ENCODE results near the gene ASB10. TPM values are rescaled to one million over a fixed set of nuclear protein-coding genes. Genes with fewer than 3 reads are reported as not detected.

The ASB10 gene, protein sequence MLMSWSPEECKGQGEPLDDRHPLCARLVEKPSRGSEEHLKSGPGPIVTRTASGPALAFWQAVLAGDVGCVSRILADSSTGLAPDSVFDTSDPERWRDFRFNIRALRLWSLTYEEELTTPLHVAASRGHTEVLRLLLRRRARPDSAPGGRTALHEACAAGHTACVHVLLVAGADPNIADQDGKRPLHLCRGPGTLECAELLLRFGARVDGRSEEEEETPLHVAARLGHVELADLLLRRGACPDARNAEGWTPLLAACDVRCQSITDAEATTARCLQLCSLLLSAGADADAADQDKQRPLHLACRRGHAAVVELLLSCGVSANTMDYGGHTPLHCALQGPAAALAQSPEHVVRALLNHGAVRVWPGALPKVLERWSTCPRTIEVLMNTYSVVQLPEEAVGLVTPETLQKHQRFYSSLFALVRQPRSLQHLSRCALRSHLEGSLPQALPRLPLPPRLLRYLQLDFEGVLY
- not detected in 2 replicates for polyA plus RNA-seq (2011; rRNA removed)
- not detected in 2 replicates for polyA minus RNA-seq (2011; rRNA and poly(A)+ RNA removed)

DNA sequence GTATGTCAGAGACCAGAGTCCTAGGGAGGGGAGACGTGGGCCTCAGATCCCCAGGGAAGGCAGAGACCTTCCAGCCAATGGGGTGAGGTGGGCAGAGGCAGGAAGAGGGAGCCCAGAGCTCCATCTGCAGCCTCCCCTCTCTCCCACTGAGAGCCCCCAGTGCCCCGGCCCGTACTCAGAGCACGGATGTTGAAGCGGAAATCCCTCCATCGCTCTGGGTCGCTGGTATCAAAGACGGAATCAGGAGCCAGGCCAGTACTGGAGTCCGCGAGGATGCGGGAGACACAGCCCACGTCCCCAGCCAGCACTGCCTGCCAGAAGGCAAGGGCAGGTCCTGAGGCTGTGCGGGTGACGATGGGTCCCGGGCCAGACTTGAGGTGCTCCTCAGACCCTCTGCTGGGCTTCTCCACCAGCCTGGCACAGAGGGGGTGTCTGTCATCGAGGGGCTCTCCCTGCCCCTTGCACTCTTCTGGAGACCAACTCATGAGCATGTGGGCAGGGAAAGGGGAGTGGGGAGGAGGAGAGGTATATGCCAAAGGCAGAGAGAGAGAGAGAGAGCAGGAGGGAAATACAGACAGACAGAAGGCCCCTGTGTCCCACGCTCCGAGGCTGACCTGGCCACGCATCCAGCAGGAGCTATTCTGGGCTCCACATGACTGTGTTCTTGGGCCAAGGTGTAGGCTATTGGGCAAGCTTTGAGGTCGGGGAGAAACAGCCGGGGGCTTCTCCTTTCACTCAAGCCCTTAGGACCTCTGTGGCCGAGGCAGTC, at the start of gene ASB10:
Gene ASB10, minus strand, starts transcription at position 611 of the 769 bp plus-strand sequence. Its CDS starts 120 bp downstream, at position 491.
- H3K27me3 ChIP-seq (ENCODE audit: control insufficient read depth, insufficient read depth, low read length): peaks cover 20% of the 10 kb centered on the region
- CTCF ChIA-PET: interaction anchor here (1.4 kb wide), 1 partner anchor 17 kb away, joined by 4 read pairs; no protein-coding TSS in a partner anchor
- POLR2A ChIA-PET: no interaction called here

DNA sequence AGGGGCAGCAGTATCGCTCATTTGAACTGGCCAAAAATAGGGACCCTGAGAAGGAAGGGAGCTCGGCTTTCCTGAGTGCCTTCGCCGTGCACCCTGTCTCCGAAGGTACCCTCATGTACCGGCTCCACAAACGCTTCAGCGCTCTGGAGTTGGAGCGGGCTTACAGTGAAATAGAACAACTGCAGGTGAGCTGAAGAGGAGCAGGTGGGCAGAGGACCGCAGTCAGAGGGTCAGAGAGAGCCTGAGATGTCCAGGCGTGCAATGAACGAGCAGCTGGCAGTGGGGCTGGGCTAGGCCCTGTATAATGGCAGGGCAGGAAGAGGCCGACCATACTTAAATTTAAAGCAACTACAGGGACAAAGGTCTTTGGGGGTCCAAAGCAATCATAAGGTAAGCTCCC, 49.4 kb upstream of the ASB10 start:
- H3K36me3 ChIP-seq (ENCODE audit: control insufficient read depth, insufficient read depth, low read length): peaks cover 37% of the 10 kb centered on the region
- TF ChIP-seq, protein P1, sequence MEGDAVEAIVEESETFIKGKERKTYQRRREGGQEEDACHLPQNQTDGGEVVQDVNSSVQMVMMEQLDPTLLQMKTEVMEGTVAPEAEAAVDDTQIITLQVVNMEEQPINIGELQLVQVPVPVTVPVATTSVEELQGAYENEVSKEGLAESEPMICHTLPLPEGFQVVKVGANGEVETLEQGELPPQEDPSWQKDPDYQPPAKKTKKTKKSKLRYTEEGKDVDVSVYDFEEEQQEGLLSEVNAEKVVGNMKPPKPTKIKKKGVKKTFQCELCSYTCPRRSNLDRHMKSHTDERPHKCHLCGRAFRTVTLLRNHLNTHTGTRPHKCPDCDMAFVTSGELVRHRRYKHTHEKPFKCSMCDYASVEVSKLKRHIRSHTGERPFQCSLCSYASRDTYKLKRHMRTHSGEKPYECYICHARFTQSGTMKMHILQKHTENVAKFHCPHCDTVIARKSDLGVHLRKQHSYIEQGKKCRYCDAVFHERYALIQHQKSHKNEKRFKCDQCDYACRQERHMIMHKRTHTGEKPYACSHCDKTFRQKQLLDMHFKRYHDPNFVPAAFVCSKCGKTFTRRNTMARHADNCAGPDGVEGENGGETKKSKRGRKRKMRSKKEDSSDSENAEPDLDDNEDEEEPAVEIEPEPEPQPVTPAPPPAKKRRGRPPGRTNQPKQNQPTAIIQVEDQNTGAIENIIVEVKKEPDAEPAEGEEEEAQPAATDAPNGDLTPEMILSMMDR (IDR thresholded peaks at IDR 0.05; ENCODE audit: insufficient read depth, low read depth, low read length): no peak
- DNase-seq (ENCODE audit: low read depth): no peak
- POLR2A ChIA-PET: interaction anchor here (0.9 kb wide), 1 partner anchor 9 kb away, joined by 3 read pairs; the partner anchor contains the start of gene ABCF2
- CTCF ChIA-PET: interaction anchor here (1.1 to 2.2 kb wide), 3 partner anchors 11 to 26 kb away, joined by 3 to 15 read pairs (median 5); no protein-coding TSS in a partner anchor
- no peaks in the 10 kb centered on the region for H3K27me3 ChIP-seq (ENCODE audit: control insufficient read depth, insufficient read depth, low read length)
- H3K4me3 ChIP-seq (ENCODE audit: low read depth, low read length): no peak overlapping the region

More for the DNA sequence above, at the start of gene ASB10:
- H3K36me3 ChIP-seq (ENCODE audit: control insufficient read depth, insufficient read depth, low read length): no peaks in the 10 kb centered on the region
- no peak for DNase-seq (ENCODE audit: low read depth)
- H3K4me3 ChIP-seq (ENCODE audit: low read depth, low read length): no peak within 1 kb of the TSS
- TF ChIP-seq, protein P1 (IDR thresholded peaks at IDR 0.05; ENCODE audit: insufficient read depth, low read depth, low read length): no peak

DNA sequence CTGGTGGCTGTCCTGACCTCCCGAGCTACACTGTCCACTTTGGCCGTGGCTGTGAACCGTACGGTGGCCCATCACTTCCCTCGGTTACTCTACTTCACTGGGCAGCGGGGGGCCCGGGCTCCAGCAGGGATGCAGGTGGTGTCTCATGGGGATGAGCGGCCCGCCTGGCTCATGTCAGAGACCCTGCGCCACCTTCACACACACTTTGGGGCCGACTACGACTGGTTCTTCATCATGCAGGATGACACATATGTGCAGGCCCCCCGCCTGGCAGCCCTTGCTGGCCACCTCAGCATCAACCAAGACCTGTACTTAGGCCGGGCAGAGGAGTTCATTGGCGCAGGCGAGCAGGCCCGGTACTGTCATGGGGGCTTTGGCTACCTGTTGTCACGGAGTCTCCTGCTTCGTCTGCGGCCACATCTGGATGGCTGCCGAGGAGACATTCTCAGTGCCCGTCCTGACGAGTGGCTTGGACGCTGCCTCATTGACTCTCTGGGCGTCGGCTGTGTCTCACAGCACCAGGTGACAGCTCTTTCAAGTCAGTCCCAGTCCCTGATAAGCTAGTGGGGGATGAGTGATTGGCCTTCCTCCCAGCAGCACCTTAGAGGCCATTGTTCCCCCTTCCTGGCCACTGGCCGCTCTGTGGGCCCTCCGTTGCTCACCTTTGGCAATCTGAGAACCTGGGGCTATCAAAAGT, 48.2 kb upstream of the ASB10 start:
- H3K4me3 ChIP-seq (ENCODE audit: low read depth, low read length): no peak overlapping the region
- DNase-seq (ENCODE audit: low read depth): no peak
- POLR2A ChIA-PET: no interaction called here
- no peaks in the 10 kb centered on the region for H3K27me3 ChIP-seq (ENCODE audit: control insufficient read depth, insufficient read depth, low read length)
- CTCF ChIA-PET: interaction anchor here (2.4 to 3.5 kb wide), 2 partner anchors 9 to 11 kb away, joined by 11 to 15 read pairs; no protein-coding TSS in a partner anchor
- peaks cover 31% of the 10 kb centered on the region for H3K36me3 ChIP-seq (ENCODE audit: control insufficient read depth, insufficient read depth, low read length)
- TF ChIP-seq, protein P1 (IDR thresholded peaks at IDR 0.05; ENCODE audit: insufficient read depth, low read depth, low read length): no peak

DNA sequence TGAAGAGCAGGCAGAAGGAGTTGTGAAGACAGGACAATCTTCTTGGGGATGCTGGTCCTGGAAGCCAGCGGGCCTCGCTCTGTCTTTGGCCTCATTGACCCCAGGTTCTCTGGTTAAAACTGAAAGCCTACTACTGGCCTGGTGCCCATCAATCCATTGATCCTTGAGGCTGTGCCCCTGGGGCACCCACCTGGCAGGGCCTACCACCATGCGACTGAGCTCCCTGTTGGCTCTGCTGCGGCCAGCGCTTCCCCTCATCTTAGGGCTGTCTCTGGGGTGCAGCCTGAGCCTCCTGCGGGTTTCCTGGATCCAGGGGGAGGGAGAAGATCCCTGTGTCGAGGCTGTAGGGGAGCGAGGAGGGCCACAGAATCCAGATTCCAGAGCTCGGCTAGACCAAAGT, 46.8 kb upstream of the ASB10 start:
- H3K4me3 ChIP-seq (ENCODE audit: low read depth, low read length): peak overlapping the region; percentile 97
- POLR2A ChIA-PET: no interaction called here
- peaks cover 24% of the 10 kb centered on the region for H3K36me3 ChIP-seq (ENCODE audit: control insufficient read depth, insufficient read depth, low read length)
- CTCF ChIA-PET: interaction anchor here (0.6 to 3.5 kb wide), 3 partner anchors 10 to 1473 kb away, joined by 3 to 15 read pairs (median 11); no protein-coding TSS in a partner anchor
- no peak for DNase-seq (ENCODE audit: low read depth)
- TF ChIP-seq, protein P1 (IDR thresholded peaks at IDR 0.05; ENCODE audit: insufficient read depth, low read depth, low read length): no peak
- no peaks in the 10 kb centered on the region for H3K27me3 ChIP-seq (ENCODE audit: control insufficient read depth, insufficient read depth, low read length)
